SK-MEL-5 (cell line): Measurements from ENCODE around the gene CNBP. TPM values are rescaled to one million over a fixed set of nuclear protein-coding genes. Genes with fewer than 3 reads are reported as not detected.
"Not testable (repeated sequence)": the region's sequence is repeated elsewhere in the genome, so short reads cannot be mapped to it uniquely, and the experiment has no call there.

Source experiments
- DNase-seq: peaks from one replicate; pipeline ENCODE4 v3.0.0-alpha.2; 2016; ENCODE audit warnings: low read depth, low spot score
- in situ Hi-C: cut with HindIII; loops from 2 replicates; pipeline ENCODE4 v1.10.0; 2016; ENCODE audit warnings: low sequenced_read_pairs, high pct_unique_total_duplicates, low pct_unique_long_range_greater_than_20kb
- total RNA-seq: library from RNA; depleted of rRNA; stranded (reverse); fragments of >200 nt; shearing (Covaris generic); gene quantifications from 2 replicates; pipeline ENCODE4 v1.2.3, GENCODE V29; 2014

Gene CNBP
- total RNA-seq, 1 experiment from 2014 or later: 418 TPM

DNA sequence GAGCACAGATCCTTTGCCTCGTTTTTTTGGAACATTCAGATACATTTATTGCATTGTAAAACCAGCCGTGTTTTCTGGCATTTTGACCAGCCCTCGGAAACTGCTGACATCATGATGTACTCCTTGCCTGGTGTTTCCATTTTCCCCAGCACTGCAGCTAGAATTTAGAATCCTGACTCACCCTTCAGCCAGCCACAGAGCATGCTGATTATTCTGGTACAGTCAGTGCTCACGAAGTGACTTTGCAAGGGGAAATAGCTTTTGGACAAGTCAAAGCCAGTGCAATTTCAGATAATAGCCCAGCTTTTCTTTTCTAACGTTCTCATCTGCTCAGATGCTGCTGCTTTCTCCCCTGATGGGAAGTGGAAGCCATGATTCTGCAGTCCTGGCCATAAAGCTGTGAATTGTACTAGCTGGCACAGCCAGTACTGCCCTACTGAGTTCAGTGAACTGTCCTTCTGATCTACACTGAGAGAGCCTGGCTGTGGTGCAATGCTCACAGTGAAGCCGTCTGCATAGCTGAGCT is 12.1 kb upstream of the CNBP start:
- DNase-seq: peak; percentile 12
- in situ Hi-C loops: no loop called here

DNA sequence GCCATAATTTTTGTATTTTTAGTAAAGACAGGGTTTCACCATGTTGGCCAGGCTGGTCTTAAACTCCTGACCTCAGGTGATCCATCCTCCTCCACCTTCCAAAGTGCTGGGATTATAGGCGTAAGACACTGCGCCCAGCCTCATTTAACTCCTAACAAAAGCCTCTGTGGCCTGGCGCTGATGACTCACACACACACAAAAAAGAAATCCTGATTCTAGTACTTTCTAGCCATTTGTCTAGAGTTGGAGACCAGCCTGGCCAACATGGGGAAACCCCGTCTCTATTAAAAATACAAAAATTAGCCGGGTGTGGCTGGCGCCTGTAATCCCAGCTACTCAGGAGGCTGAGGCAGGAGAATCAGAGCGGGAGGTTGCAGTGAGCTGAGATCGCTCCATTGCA is 6.1 kb upstream of the CNBP start:
- not testable (repeated sequence) for DNase-seq

DNA sequence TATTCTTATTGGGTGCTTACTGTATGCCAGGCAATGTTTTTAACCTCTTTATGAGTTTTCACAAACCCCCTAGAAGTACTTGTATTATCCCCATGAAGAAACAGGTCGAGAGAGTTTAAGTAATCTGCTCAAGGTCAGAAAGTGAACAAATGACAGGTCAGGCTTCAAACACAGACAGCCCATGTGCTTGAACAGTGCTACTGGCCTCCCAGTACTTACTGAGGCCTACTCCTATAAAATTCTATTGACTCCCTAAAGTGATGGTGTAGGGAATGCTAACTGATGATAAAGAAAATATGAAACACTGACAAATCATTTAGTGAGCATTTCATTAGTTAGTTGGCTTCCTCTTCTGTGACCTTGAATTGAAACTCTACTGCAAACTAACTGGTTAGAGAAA is 4.2 kb upstream of the CNBP start:
- in situ Hi-C loops: no loop called here

More for the DNA sequence above, 6.1 kb upstream of the CNBP start:
- in situ Hi-C loops: not testable (repeated sequence)

GRCh38 chr3:129185783-129186182 is 2.1 kb upstream of the CNBP start:
- in situ Hi-C loops: no loop called here
- DNase-seq: no peak

More for the DNA sequence above, 4.2 kb upstream of the CNBP start:
- DNase-seq: no peak

GRCh38 chr3:129184784-129185542 is 1.3 kb upstream of the CNBP start:
- not testable (repeated sequence) for DNase-seq

DNA sequence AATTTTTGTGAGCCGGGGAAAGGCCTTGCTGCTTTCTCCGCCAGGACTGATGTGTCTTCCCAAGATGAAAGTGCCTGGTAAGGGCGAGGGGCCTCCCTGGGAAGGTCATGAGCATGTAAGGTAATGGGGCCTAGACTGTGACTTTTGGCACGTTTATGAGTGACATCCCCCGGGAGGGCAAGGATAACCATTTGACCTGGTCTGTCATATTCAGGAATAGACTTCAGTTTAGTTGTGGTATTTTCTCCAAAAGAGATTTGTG is 631 bp upstream of the CNBP start:
- in situ Hi-C loops: no loop called here
- peak; percentile 45 for DNase-seq

More at GRCh38 chr3:129184784-129185542, 1.3 kb upstream of the CNBP start:
- in situ Hi-C loops: not testable (repeated sequence)

GRCh38 chr3:129182390-129183185 is 1.1 kb downstream of the CNBP start:
- in situ Hi-C loops: no loop called here
- peak; percentile 30 for DNase-seq

DNA sequence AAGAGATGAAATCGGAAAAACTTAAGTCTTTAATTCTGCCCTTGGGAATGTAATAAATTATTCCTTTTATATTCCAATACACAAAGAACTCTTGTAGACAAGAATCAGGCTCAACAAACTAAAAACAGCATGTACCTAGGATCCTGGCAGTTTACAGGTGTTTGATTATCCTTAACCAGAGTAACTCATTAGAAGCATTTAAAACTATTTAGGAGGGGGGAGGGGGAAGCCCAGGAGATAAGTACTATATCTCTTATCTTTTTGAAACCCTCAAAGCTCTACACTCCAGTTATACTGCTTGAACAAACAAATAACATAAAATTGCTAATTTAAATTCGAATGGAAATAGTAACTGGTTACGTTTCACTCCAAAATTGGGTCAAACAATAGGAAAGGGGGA is 1.9 kb downstream of the CNBP start:
- DNase-seq: no peak
- in situ Hi-C loops: no loop called here

DNA sequence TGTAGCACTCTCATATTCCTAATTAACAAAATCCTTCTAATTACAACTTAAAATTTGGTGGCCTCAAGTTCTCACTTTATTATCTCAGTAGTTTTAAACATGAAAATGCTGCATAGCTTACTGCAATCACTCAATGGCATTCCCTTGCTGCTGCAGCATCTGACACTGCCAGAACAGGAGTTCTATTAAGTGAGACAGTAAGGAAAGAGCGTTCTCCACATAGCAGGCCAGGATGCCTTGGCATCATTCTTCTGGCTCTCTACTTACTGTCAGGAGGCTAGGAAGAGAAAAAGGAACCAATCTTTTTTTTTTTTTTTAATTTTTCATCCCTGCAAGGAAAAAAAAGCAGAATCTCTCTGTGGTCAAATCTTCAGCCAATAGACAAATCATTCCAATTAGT is 3.2 kb downstream of the CNBP start:
- no peak for DNase-seq
- in situ Hi-C loops: no loop called here

GRCh38 chr3:129176051-129176450 is 7.6 kb downstream of the CNBP start:
- in situ Hi-C loops: no loop called here

GRCh38 chr3:129173725-129174124 is 10.0 kb downstream of the CNBP start:
- in situ Hi-C loops: no loop called here
- no peak for DNase-seq

More at GRCh38 chr3:129176051-129176450, 7.6 kb downstream of the CNBP start:
- no peak for DNase-seq

- DNase-seq: no peak
- in situ Hi-C loops: no loop called here
These were observed 10.5 kb downstream of the CNBP start for GRCh38 chr3:129173206-129173605.

DNA sequence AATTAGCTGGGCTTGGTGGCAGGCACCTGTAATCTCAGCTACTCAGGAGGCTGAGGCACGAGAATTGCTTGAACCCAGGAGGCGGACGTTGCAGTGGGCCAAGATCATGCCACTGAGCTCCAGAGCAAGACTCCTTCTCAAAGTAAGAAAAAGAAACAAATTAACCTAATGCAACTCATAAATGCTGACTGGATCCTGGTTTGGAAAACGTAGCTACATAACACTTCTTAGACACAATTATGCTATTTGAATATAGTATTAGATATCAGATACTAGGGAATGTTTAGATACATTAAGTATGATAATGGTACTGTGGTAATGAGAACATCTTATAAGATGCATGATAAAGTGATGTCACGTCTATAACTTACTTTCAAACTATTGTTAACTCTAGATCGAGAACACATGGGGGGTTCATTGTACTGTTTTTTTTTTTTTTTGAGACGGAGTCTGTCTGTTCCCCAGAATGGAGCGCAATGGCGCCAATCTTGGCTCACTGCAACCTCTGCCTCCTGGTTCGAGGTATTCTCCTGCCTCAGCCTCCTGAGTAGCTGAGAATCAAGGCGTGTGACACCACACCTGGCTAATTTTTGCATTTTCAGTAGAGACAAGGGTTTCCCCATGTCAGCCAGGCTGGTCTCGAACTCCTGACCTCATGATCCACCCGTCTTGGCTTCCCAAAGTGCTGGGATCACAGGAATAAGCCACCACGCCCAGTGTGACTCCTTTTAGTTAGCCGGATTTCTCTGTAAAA is 16.9 kb downstream of the CNBP start:
- in situ Hi-C loops: no loop called here
- DNase-seq: no peak

GRCh38 chr3:129165594-129165993 is 18.1 kb downstream of the CNBP start:
- DNase-seq, in situ Hi-C loops: not testable (repeated sequence)

GRCh38 chr3:129164500-129164899 is 19.2 kb downstream of the CNBP start:
- in situ Hi-C loops: no loop called here
- DNase-seq: no peak

- in situ Hi-C loops: no loop called here
- DNase-seq: no peak
These were observed 20.7 kb downstream of the CNBP start for GRCh38 chr3:129162729-129163579.

- peak; percentile 42 for DNase-seq
- in situ Hi-C loops: no loop called here
These were observed 21.8 kb downstream of the CNBP start for GRCh38 chr3:129161860-129162271.
